ENCODE results near the gene SERINC2.

GRCh38 chr1:31421371-31422040, 8.5 kb downstream of the SERINC2 start:
- TF ChIP-seq SP1 (IDR thresholded peaks at IDR 0.05) (no peak), ATF3 (IDR thresholded peaks at IDR 0.05) (no peak), CTCF (IDR thresholded peaks at IDR 0.05; ENCODE audit: low read depth, low read length, missing input control) (peak; percentile 29), MAX (IDR thresholded peaks at IDR 0.05) (no peak), REST (IDR thresholded peaks at IDR 0.05) (no peak)

All from liver (tissue), 3 donors.